Measurements from ENCODE around the gene TULP4. TPM values are rescaled to one million over a fixed set of nuclear protein-coding genes. Genes with fewer than 3 reads are reported as not detected.

TULP4 gene
- total and polyA plus RNA-seq, 2 of the 8 experiments (the other 6 are each of a cell fraction or from before 2014, with no cell fraction given): 7.7 to 51.6 TPM

GRCh38 chr6:158457131-158457530 is 144.9 kb downstream of the TULP4 start (continued):
- TF ChIP-seq EZH2 (IDR thresholded peaks at IDR 0.05; ENCODE audit: low read depth, low read length, severe bottlenecking) (no peak), CREB1 (IDR thresholded peaks at IDR 0.05) (no peak), SIX5 (IDR thresholded peaks at IDR 0.05; ENCODE audit: low read depth, low read length) (no peak), RXRA (IDR thresholded peaks at IDR 0.05; ENCODE audit: insufficient read depth, low read depth, low read length) (no peak)
